HepG2 (cell line): ENCODE results near the gene SLC2A5. TPM values are rescaled to one million over a fixed set of nuclear protein-coding genes. Genes with fewer than 3 reads are reported as not detected.

ENCODE experiments used
- ARNTL ChIP-seq: sonication (generic); formaldehyde crosslinking; IDR thresholded peaks from 2 replicates; pipeline ENCODE4 v1.4.0; 2020; ENCODE audit warnings: mild to moderate bottlenecking, missing genetic modification reagents
- ATRX ChIP-seq: sonication (generic); formaldehyde crosslinking; IDR thresholded peaks from 2 replicates; pipeline ENCODE4 v1.4.0; 2020; ENCODE audit warnings: missing genetic modification reagents, borderline replicate concordance
- CBX5 ChIP-seq: sonication (generic); formaldehyde crosslinking; IDR thresholded peaks from 2 replicates; pipeline ENCODE4 v1.4.0; 2020; ENCODE audit warnings: missing genetic modification reagents, borderline replicate concordance
- CHD4 ChIP-seq: fragments of 200-600 bp; sonication (generic); IDR thresholded peaks from 2 replicates; pipeline ENCODE4 v1.7.0; 2017; ENCODE audit warnings: mild to moderate bottlenecking, low read length, borderline replicate concordance
- HHEX ChIP-seq: IDR thresholded peaks from 2 replicates; pipeline ENCODE4 v1.6.1; 2016; ENCODE audit warnings: control low read depth
- HIVEP1 ChIP-seq: sonication (generic); formaldehyde crosslinking; IDR thresholded peaks from 2 replicates; pipeline ENCODE4 v1.4.0; 2020; ENCODE audit warnings: mild to moderate bottlenecking, missing genetic modification reagents
- HNRNPH1 ChIP-seq: fragments of 200-400 bp; formaldehyde crosslinking; optimal IDR thresholded peaks from 2 replicates; pipeline ENCODE3; 2017; ENCODE audit warnings: mild to moderate bottlenecking, low read depth, low read length
- KDM1A ChIP-seq: IDR thresholded peaks from 2 replicates; pipeline ENCODE4 v1.6.1; 2016; ENCODE audit warnings: missing compliant biosample characterization
- KLF13 ChIP-seq: sonication (generic); formaldehyde crosslinking; IDR thresholded peaks from 2 replicates; pipeline ENCODE4 v1.4.0; 2020; ENCODE audit warnings: mild to moderate bottlenecking, missing genetic modification reagents
- KMT2A ChIP-seq: sonication (generic); formaldehyde crosslinking; IDR thresholded peaks from 2 replicates; pipeline ENCODE4 v1.4.0; 2020; ENCODE audit warnings: missing genetic modification reagents
- MAFK ChIP-seq, 2 experiments: IDR thresholded peaks in 1 of 2; conservative IDR thresholded peaks in 1 of 2; 2 replicates each; pipeline ENCODE4 v1.6.1; 2011; ENCODE audit warnings: improper control_type of control experiment in 2 of 2, low read length in 2 of 2
- MYNN ChIP-seq: sonication (generic); formaldehyde crosslinking; IDR thresholded peaks from 2 replicates; pipeline ENCODE4 v1.4.0; 2020; ENCODE audit warnings: mild to moderate bottlenecking, low read depth, missing genetic modification reagents
- NR2F2 ChIP-seq: IDR thresholded peaks from 2 replicates; pipeline ENCODE4 v1.6.1; 2012; ENCODE audit warnings: low read depth, inconsistent platforms, borderline replicate concordance
- PAF1 ChIP-seq: IDR thresholded peaks from 2 replicates; pipeline ENCODE4 v1.6.1; 2016; ENCODE audit warnings: missing genetic modification reagents, missing compliant biosample characterization
- RXRA ChIP-seq: sonication (generic); formaldehyde crosslinking; IDR thresholded peaks from 2 replicates; pipeline ENCODE4 v1.5.1; 2020; ENCODE audit warnings: missing genetic modification reagents
- ZFP91 ChIP-seq: sonication (generic); formaldehyde crosslinking; IDR thresholded peaks from 2 replicates; pipeline ENCODE4 v1.9.0; 2022; ENCODE audit warnings: missing genetic modification reagents, mild to moderate bottlenecking, borderline replicate concordance
- ZNF136 ChIP-seq: sonication (generic); formaldehyde crosslinking; IDR thresholded peaks from 2 replicates; pipeline ENCODE4 v1.8.1; 2022; ENCODE audit warnings: low read depth, mild to moderate bottlenecking, moderate library complexity, missing genetic modification reagents
- ZNF282 ChIP-seq: fragments of 450-650 bp; IDR thresholded peaks from 2 replicates; pipeline ENCODE4 v1.6.1; 2018; ENCODE audit not compliant: partially characterized antibody
- ZNF713 ChIP-seq: sonication (generic); formaldehyde crosslinking; IDR thresholded peaks from 2 replicates; pipeline ENCODE4 v1.4.0; 2020; ENCODE audit warnings: mild to moderate bottlenecking, missing genetic modification reagents
- ZNF761 ChIP-seq: sonication (generic); formaldehyde crosslinking; conservative IDR thresholded peaks from 2 replicates; pipeline ENCODE4 v1.4.0; 2020; ENCODE audit warnings: mild to moderate bottlenecking, missing genetic modification reagents
- ZSCAN21 ChIP-seq: sonication (generic); formaldehyde crosslinking; IDR thresholded peaks from 2 replicates; pipeline ENCODE4 v1.8.0; 2022; ENCODE audit warnings: mild to moderate bottlenecking, missing genetic modification reagents, moderate library complexity, borderline replicate concordance
- polyA plus RNA-seq, 8 experiments: library from polyadenylated mRNA; depleted of rRNA in 3 of 8; stranded (reverse) in 7 of 8; unstranded in 1 of 8; fragments of >200 nt; fragmentation: Illumina TruSeq in 4 of 8; extraction: Trizol in 4 of 8; gene quantifications; 2 replicates each; pipeline versions ENCODE4 v1.2.1 to v1.2.3, GENCODE V29; 2011 to 2016; ENCODE audit warnings: low read depth in 4 of 8, missing spikeins in 1 of 8, mixed read lengths in 1 of 8; ENCODE audit not compliant: insufficient read depth in 1 of 8
- total RNA-seq, 5 experiments: library from RNA; depleted of rRNA; stranded (reverse); fragments of >200 nt; fragmentation: Illumina TruSeq; extraction: Trizol; gene quantifications; 2 replicates each; pipeline ENCODE4 v1.2.3, GENCODE V29; 2016; ENCODE audit warnings: low read depth in 1 of 5
- TF ChIP-seq, protein P1 (sequence below): sonication (generic); formaldehyde crosslinking; IDR thresholded peaks from 2 replicates; pipeline ENCODE4 v1.5.0; 2020; ENCODE audit warnings: missing genetic modification reagents
- TF ChIP-seq, protein P2 (sequence below): sonication (generic); formaldehyde crosslinking; IDR thresholded peaks from 2 replicates; pipeline ENCODE4 v1.4.0; 2020; ENCODE audit warnings: missing genetic modification reagents
- TF ChIP-seq, protein P3 (sequence below): IDR thresholded peaks from 2 replicates; pipeline ENCODE4 v1.6.1; 2016; ENCODE audit warnings: control low read depth

Gene SLC2A5
- total and polyA plus RNA-seq, 2 of the 13 experiments (the other 11 are each of a cell fraction or from before 2014, with no cell fraction given) = 0.04 to 0.54 TPM

- TF ChIP-seq HNRNPH1 (no peak), HHEX (CRISPR knock-in tag) (no peak), MAFK (conservative IDR thresholded peaks at IDR 0.05 in 1 of 2, IDR thresholded peaks at IDR 0.05 in 1 of 2; ENCODE audit: low read length in 2 of 2) (no peak), CBX5 (CRISPR knock-in tag) (no peak), RXRA (peak; percentile 71; the same call in 1 of the 2 replicates), KDM1A (CRISPR knock-in tag) (peak; percentile 8; the same call in 1 of the 2 replicates), KMT2A (no peak), ATRX (CRISPR knock-in tag) (no peak), ZNF761 (peak; percentile 66; the same call in 1 of the 2 replicates), ZSCAN21 (CRISPR knock-in tag) (0 out of 2 replicates have a peak, but pooled peaks have one; percentile 39), MYNN (CRISPR knock-in tag) (no peak), HIVEP1 (no peak), ZNF136 (CRISPR knock-in tag) (no peak), CHD4 (no peak), NR2F2 (no peak), ZFP91 (CRISPR knock-in tag) (no peak), PAF1 (CRISPR knock-in tag) (no peak), ZNF282 (no peak), ARNTL (CRISPR knock-in tag) (peak; percentile 67; the same call in 1 of the 2 replicates), KLF13 (no peak), ZNF713 (CRISPR knock-in tag) (no peak)
- TF ChIP-seq, protein P1, sequence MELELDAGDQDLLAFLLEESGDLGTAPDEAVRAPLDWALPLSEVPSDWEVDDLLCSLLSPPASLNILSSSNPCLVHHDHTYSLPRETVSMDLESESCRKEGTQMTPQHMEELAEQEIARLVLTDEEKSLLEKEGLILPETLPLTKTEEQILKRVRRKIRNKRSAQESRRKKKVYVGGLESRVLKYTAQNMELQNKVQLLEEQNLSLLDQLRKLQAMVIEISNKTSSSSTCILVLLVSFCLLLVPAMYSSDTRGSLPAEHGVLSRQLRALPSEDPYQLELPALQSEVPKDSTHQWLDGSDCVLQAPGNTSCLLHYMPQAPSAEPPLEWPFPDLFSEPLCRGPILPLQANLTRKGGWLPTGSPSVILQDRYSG (CRISPR knock-in tag) = no peak
- TF ChIP-seq, protein P2, sequence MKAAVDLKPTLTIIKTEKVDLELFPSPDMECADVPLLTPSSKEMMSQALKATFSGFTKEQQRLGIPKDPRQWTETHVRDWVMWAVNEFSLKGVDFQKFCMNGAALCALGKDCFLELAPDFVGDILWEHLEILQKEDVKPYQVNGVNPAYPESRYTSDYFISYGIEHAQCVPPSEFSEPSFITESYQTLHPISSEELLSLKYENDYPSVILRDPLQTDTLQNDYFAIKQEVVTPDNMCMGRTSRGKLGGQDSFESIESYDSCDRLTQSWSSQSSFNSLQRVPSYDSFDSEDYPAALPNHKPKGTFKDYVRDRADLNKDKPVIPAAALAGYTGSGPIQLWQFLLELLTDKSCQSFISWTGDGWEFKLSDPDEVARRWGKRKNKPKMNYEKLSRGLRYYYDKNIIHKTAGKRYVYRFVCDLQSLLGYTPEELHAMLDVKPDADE (CRISPR knock-in tag) = no peak
- TF ChIP-seq, protein P3, sequence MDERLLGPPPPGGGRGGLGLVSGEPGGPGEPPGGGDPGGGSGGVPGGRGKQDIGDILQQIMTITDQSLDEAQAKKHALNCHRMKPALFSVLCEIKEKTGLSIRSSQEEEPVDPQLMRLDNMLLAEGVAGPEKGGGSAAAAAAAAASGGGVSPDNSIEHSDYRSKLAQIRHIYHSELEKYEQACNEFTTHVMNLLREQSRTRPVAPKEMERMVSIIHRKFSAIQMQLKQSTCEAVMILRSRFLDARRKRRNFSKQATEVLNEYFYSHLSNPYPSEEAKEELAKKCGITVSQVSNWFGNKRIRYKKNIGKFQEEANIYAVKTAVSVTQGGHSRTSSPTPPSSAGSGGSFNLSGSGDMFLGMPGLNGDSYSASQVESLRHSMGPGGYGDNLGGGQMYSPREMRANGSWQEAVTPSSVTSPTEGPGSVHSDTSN (CRISPR knock-in tag) = no peak
These were observed 31.1 kb upstream of the SLC2A5 start (continued) for GRCh38 chr1:9100471-9101043.
